ENCODE data around the gene METTL5.
A peak's percentile ranks its signal among the peaks of the same experiment; 100 is the strongest.
"Not testable (repeated sequence)": the region's sequence is repeated elsewhere in the genome, so short reads cannot be mapped to it uniquely, and the experiment has no call there.

METTL5 gene

GRCh38 chr2:169818241-169818640 is 6.5 kb downstream of the METTL5 start:
- no peak overlapping the region for H3K4me3 ChIP-seq (replicated peaks; ENCODE audit: low read depth, low read length)
- no peak for TF ChIP-seq CTCF (IDR thresholded peaks at IDR 0.05; ENCODE audit: low read depth, low read length, missing control alignments)
- no peak for DNase-seq (ENCODE audit: extremely low read depth, low read depth)

GRCh38 chr2:169817369-169817768 is 7.3 kb downstream of the METTL5 start:
- DNase-seq (ENCODE audit: extremely low read depth, low read depth); H3K4me3 ChIP-seq (replicated peaks; ENCODE audit: low read depth, low read length): not testable (repeated sequence)

- DNase-seq (ENCODE audit: extremely low read depth, low read depth): not testable (repeated sequence)
These were observed 7.7 kb downstream of the METTL5 start for GRCh38 chr2:169816961-169817360.

GRCh38 chr2:169815849-169816248 is 8.9 kb downstream of the METTL5 start:
- TF ChIP-seq CTCF (IDR thresholded peaks at IDR 0.05; ENCODE audit: low read depth, low read length, missing control alignments): no peak
- no peak for DNase-seq (ENCODE audit: extremely low read depth, low read depth)
- no peak overlapping the region for H3K4me3 ChIP-seq (replicated peaks; ENCODE audit: low read depth, low read length)

More at GRCh38 chr2:169816961-169817360, 7.7 kb downstream of the METTL5 start:
- not testable (repeated sequence) for H3K4me3 ChIP-seq (replicated peaks; ENCODE audit: low read depth, low read length)

GRCh38 chr2:169808221-169808620 is 16.5 kb downstream of the METTL5 start:
- no peak for DNase-seq (ENCODE audit: extremely low read depth, low read depth)
- no peak overlapping the region for H3K4me3 ChIP-seq (replicated peaks; ENCODE audit: low read depth, low read length)
- no peak for TF ChIP-seq CTCF (IDR thresholded peaks at IDR 0.05; ENCODE audit: low read depth, low read length, missing control alignments)

GRCh38 chr2:169806586-169806985 is 18.1 kb downstream of the METTL5 start:
- H3K4me3 ChIP-seq (replicated peaks; ENCODE audit: low read depth, low read length): no peak overlapping the region
- TF ChIP-seq CTCF (IDR thresholded peaks at IDR 0.05; ENCODE audit: low read depth, low read length, missing control alignments): no peak
- no peak for DNase-seq (ENCODE audit: extremely low read depth, low read depth)

GRCh38 chr2:169803480-169803879 is 21.2 kb downstream of the METTL5 start:
- TF ChIP-seq CTCF (IDR thresholded peaks at IDR 0.05; ENCODE audit: low read depth, low read length, missing control alignments): no peak
- DNase-seq (ENCODE audit: extremely low read depth, low read depth): no peak
- no peak overlapping the region for H3K4me3 ChIP-seq (replicated peaks; ENCODE audit: low read depth, low read length)

- no peak for TF ChIP-seq CTCF (IDR thresholded peaks at IDR 0.05; ENCODE audit: low read depth, low read length, missing control alignments)
- peak; percentile 52 for DNase-seq (ENCODE audit: extremely low read depth, low read depth)
- H3K4me3 ChIP-seq (replicated peaks; ENCODE audit: low read depth, low read length): peak within 1 kb of the TSS; percentile 72
These were observed 25.8 kb downstream of the METTL5 start, which contains the start of gene SSB for GRCh38 chr2:169798718-169799592. Gene SSB (plus strand): TSS chr2:169798871. CDS start chr2:169800961, 2,090 bp downstream.
